H1 (cell line): ENCODE data around the gene IQGAP3.

Experiments
- ASH2L ChIP-seq: fragments of 200-600, 300-600 bp; sonication (generic); IDR thresholded peaks from one replicate; pipeline ENCODE4 v1.7.1; 2017; ENCODE audit warnings: low read length
- ATF2 ChIP-seq: IDR thresholded peaks from 2 replicates; pipeline ENCODE4 v1.6.1; 2012; ENCODE audit warnings: low read length, inconsistent platforms
- BRCA1 ChIP-seq: IDR thresholded peaks from 2 replicates; pipeline ENCODE4 v1.6.1; 2012; ENCODE audit warnings: low read depth, low read length, improper control_type of control experiment
- CBX5 ChIP-seq: fragments of 300-800, 300-1000 bp; sonication (generic); IDR thresholded peaks from 2 replicates; pipeline ENCODE4 v1.7.1; 2016; ENCODE audit warnings: antibody characterized with exemption, low read length, low read depth
- CTCF ChIP-seq, 3 experiments: IDR thresholded peaks; 1 replicate in 2 of 3; 2 replicates in 1 of 3; pipeline versions ENCODE4 v1.5.1 to v1.6.1; 2011; ENCODE audit warnings: low read length in 3 of 3, mild to moderate bottlenecking in 3 of 3, inconsistent platforms in 2 of 3, low read depth in 1 of 3, moderate library complexity in 1 of 3; ENCODE audit not compliant: insufficient read depth in 1 of 3; ENCODE audit errors: control extremely low read depth in 1 of 3
- GABPA ChIP-seq: IDR thresholded peaks from 2 replicates; pipeline ENCODE4 v1.6.1; 2011; ENCODE audit warnings: mild to moderate bottlenecking, low read length, moderate library complexity, borderline replicate concordance; ENCODE audit not compliant: insufficient read depth
- MAX ChIP-seq: IDR thresholded peaks from 2 replicates; pipeline ENCODE4 v1.6.1; 2012; ENCODE audit warnings: inconsistent platforms
- POLR2A ChIP-seq, 2 experiments: IDR thresholded peaks; 1 replicate in 1 of 2; 2 replicates in 1 of 2; pipeline ENCODE4 v1.6.1; 2011; ENCODE audit warnings: low read depth in 2 of 2, low read length in 2 of 2, mild to moderate bottlenecking in 2 of 2; ENCODE audit errors: control extremely low read depth in 1 of 2
- RFX5 ChIP-seq: IDR thresholded peaks from 2 replicates; pipeline ENCODE4 v1.6.1; 2011; ENCODE audit warnings: low read depth, low read length, improper control_type of control experiment, borderline replicate concordance
- TAF1 ChIP-seq: IDR thresholded peaks from 2 replicates; pipeline ENCODE4 v1.6.1; 2011; ENCODE audit warnings: mild to moderate bottlenecking, low read depth, low read length
- ZNF274 ChIP-seq: IDR thresholded peaks from 2 replicates; pipeline ENCODE4 v1.7.0; 2012; ENCODE audit warnings: low read length, borderline replicate concordance; ENCODE audit errors: extremely low read depth

GRCh38 chr1:156500543-156500792 lies 71.9 kb downstream of the IQGAP3 start, which contains the start of gene MEF2D:
- TF ChIP-seq POLR2A (IDR thresholded peaks at IDR 0.05; ENCODE audit: control extremely low read depth in 1 of 2, low read depth in 2 of 2, low read length in 2 of 2) (peak in 1 of 2 experiments; percentile 37; a peak in 2 of 3 replicates), CTCF (IDR thresholded peaks at IDR 0.05; ENCODE audit: control extremely low read depth in 1 of 3, insufficient read depth in 1 of 3, low read depth in 1 of 3, low read length in 3 of 3) (no peak), CBX5 (no peak), MAX (no peak), ATF2 (no peak), RFX5 (no peak), ASH2L (no peak), GABPA (no peak), TAF1 (peak; percentile 72; the same call in 1 of the 2 replicates), ZNF274 (no peak), BRCA1 (no peak)
